ENCODE measurements around the gene SERTAD1. TPM values are rescaled to one million over a fixed set of nuclear protein-coding genes. Genes with fewer than 3 reads are reported as not detected.

The SERTAD1 gene, protein sequence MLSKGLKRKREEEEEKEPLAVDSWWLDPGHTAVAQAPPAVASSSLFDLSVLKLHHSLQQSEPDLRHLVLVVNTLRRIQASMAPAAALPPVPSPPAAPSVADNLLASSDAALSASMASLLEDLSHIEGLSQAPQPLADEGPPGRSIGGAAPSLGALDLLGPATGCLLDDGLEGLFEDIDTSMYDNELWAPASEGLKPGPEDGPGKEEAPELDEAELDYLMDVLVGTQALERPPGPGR
- total RNA-seq: 17.6 TPM
- long read RNA-seq, transcript SERTAD1-201 (2 exons, 2,114 nt): major isoform, 29 of 35 reads
- long read RNA-seq, partial matches to known transcripts: 0 of 35 reads
- long read RNA-seq, other reads (novel, unspliced or antisense): 6 of 35 reads

DNA sequence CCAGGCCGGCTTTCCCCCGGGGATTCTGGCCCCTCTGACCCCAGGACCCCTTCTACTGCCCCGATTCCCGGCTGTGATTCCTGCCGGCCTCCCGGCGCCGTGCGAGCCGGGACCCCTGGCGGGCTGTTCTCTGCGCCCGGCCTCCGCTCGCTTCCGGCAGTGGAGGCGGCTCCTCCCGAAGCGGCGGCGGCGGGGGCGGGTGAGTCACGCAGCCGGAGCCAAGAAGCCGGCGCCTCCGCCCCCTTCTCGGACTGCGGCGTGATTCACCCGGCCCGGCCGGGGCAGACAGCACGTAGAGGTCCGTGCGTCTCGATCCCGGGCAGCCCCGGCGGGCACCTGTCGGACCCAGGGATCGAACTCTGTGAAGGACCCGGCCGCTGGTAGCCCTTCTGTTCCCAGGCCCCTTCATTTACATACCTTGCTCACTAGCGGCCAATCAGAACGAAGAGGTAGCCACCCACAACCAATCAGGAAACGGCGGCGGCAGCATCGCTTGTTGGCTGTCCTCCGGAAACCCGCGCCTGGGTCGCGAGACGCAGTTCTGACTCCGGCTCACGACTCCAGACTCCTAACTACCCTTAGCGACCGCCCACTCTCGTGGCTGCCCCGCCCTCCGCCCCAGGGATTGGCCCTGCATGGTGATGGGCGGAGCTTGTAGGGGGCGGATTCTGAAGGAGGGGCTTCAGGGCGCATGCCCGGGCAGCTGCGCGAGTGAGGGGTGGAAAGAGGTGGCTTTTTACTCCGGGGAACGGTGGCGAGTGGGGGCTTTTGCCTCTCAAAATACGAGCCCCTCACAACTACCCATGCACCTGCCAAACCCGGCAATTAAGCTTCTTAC is at the start of gene SERTAD1:
Gene SERTAD1 (minus strand): TSS at position 543 of the 838 bp plus-strand sequence. CDS start 2,446 bp downstream, outside the sequence.
- DNase-seq: peak; percentile 100
- TF ChIP-seq, protein P1, sequence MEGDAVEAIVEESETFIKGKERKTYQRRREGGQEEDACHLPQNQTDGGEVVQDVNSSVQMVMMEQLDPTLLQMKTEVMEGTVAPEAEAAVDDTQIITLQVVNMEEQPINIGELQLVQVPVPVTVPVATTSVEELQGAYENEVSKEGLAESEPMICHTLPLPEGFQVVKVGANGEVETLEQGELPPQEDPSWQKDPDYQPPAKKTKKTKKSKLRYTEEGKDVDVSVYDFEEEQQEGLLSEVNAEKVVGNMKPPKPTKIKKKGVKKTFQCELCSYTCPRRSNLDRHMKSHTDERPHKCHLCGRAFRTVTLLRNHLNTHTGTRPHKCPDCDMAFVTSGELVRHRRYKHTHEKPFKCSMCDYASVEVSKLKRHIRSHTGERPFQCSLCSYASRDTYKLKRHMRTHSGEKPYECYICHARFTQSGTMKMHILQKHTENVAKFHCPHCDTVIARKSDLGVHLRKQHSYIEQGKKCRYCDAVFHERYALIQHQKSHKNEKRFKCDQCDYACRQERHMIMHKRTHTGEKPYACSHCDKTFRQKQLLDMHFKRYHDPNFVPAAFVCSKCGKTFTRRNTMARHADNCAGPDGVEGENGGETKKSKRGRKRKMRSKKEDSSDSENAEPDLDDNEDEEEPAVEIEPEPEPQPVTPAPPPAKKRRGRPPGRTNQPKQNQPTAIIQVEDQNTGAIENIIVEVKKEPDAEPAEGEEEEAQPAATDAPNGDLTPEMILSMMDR (IDR thresholded peaks at IDR 0.05): peak; percentile 77
- intact Hi-C loops (cut with DNase I): no loop called here
- Histone ChIP-seq H3K27ac (peak within 1 kb of the TSS; percentile 99), H3K4me3 (peak within 1 kb of the TSS; percentile 89), H3K9me3 (no peaks in the 10 kb centered on the region), H3K27me3 (ENCODE audit: low read depth) (no peaks in the 10 kb centered on the region), H3K4me1 (peaks cover 42% of the 10 kb centered on the region), H3K36me3 (peaks cover 14% of the 10 kb centered on the region)
- peak; percentile 92 to 97 for ATAC-seq

DNA sequence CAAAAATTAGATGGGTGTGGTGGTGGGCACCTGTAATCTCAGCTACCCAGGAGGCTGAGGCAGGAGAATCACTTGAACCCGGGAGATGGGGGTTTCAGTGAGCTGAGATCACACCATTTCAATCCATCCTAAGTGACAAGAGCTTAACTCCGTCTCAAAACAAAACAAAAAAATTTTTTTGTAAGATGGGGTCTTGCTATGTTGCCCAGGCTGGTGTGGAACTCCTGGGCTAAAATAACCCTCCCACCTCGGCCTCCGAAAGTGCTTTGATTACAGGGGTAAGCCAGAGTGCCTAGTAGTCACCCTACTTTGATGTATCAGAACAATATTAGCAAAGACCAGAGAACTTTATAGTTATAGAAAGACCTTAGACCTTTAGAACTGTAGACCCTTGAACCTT is 48.9 kb upstream of the SERTAD1 start:
- intact Hi-C loops (cut with DNase I): no loop called here
- ATAC-seq (no peak), DNase-seq (no peak)
- H3K4me3 ChIP-seq: no peak overlapping the region
- no peaks in the 10 kb centered on the region for H3K27me3 ChIP-seq (ENCODE audit: low read depth)
- no peaks in the 10 kb centered on the region for H3K4me1 ChIP-seq
- TF ChIP-seq, protein P1 (IDR thresholded peaks at IDR 0.05): no peak
- no peaks in the 10 kb centered on the region for H3K9me3 ChIP-seq
- no peaks in the 10 kb centered on the region for H3K36me3 ChIP-seq
- no peak overlapping the region for H3K27ac ChIP-seq

DNA sequence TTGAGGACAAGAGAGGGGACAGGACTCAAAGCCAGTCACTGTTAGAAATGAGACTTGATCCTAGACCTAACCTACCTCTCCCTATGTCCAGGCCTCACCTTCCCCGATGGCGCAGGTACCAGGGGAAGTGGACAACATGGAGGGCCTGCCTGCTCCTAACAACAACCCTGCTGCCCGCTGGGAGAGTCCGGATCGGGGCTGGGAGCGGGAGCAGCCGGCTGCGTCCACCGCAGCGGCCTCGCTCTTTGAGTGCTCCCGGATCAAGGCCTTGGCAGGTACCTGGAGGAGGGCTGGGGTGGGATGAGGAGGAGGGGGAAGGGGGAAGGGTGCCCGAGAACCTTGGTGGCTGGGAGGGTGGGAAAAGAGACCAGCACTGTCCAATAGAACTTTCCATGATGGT is 46.7 kb upstream of the SERTAD1 start:
- TF ChIP-seq, protein P1 (IDR thresholded peaks at IDR 0.05): no peak
- Histone ChIP-seq H3K36me3 (no peaks in the 10 kb centered on the region), H3K4me1 (peaks cover 2% of the 10 kb centered on the region), H3K27me3 (ENCODE audit: low read depth) (peaks cover 2% of the 10 kb centered on the region), H3K27ac (no peak overlapping the region), H3K4me3 (no peak overlapping the region), H3K9me3 (no peaks in the 10 kb centered on the region)
- ATAC-seq (no peak), DNase-seq (no peak)
- intact Hi-C loops (cut with DNase I): no loop called here

DNA sequence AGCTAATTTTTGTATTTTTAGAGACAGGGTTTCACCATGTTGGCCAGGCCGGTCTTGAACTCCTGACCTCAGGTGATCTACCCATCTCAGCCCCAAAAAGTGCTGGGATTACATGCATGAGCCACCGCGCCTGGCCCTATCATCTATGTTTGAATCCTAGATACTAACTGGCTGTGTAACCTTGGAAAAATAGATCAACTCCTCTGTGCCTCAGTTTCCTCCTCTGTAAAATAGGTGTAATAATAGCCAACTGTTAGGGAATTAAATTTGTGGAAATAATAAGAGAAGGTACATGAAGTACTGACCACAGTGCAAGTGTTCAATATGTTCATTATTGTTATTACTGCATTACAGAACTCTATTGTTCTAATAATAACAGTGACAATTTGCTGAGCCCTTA is 45.3 kb upstream of the SERTAD1 start:
- H3K27me3 ChIP-seq (ENCODE audit: low read depth): peaks cover 5% of the 10 kb centered on the region
- H3K4me3 ChIP-seq: no peak overlapping the region
- DNase-seq (no peak), ATAC-seq (no peak)
- H3K9me3 ChIP-seq: no peaks in the 10 kb centered on the region
- H3K36me3 ChIP-seq: no peaks in the 10 kb centered on the region
- H3K27ac ChIP-seq: no peak overlapping the region
- intact Hi-C loops (cut with DNase I): no loop called here
- peaks cover 13% of the 10 kb centered on the region for H3K4me1 ChIP-seq
- TF ChIP-seq, protein P1 (IDR thresholded peaks at IDR 0.05): no peak

DNA sequence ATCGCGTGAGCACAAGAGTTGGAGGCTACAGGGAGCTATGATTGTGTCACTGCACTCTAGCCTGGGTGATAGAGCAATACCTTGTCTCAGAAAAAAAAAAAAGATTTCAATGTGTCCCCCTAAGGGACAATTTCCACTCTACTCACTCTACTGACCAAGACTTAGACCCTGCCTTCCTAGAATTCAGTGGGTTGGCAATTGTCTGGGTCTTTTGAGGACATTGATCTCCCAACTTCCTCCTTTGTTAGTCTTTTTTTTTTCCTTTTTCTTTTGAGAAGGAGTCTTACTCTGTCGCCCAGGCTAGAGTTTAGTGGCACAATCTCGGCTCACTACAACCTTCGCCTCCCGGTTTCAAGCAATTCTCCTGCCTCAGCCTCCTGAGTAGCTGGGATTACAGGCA is 43.2 kb upstream of the SERTAD1 start:
- TF ChIP-seq, protein P1 (IDR thresholded peaks at IDR 0.05): no peak
- H3K36me3 ChIP-seq: no peaks in the 10 kb centered on the region
- H3K27me3 ChIP-seq (ENCODE audit: low read depth): peaks cover 5% of the 10 kb centered on the region
- H3K4me1 ChIP-seq: peaks cover 29% of the 10 kb centered on the region
- no peaks in the 10 kb centered on the region for H3K9me3 ChIP-seq
- intact Hi-C loops (cut with DNase I): no loop called here
- ATAC-seq: no peak
- no peak overlapping the region for H3K4me3 ChIP-seq
- no peak overlapping the region for H3K27ac ChIP-seq
- DNase-seq: no peak
